Loucy (cell line): ENCODE data around the gene YEATS4.

Experiments
- H2AFZ ChIP-seq: fragments of 200-600 bp; sonication (generic); 2 replicates; pipeline ENCODE4 v1.6.0; 2016; ENCODE audit warnings: antibody characterized with exemption, mild to moderate bottlenecking, low read length, moderate library complexity
- H3F3A ChIP-seq: fragments of 200-600 bp; 2 replicates; pipeline ENCODE4 v1.6.0; 2016; ENCODE audit warnings: antibody characterized with exemption, low read depth, mild to moderate bottlenecking
- H3K27me3 ChIP-seq: fragments of 200-600 bp; sonication (generic); 2 replicates; pipeline ENCODE4 v1.6.1; 2014; ENCODE audit warnings: low read length, mild to moderate bottlenecking; ENCODE audit not compliant: insufficient read depth, poor library complexity, severe bottlenecking
- H3K36me3 ChIP-seq: fragments of 200-600 bp; sonication (generic); 2 replicates; pipeline ENCODE4 v1.6.1; 2016; ENCODE audit warnings: low read length; ENCODE audit not compliant: insufficient read depth
- H3K4me1 ChIP-seq: fragments of 200-600 bp; sonication (generic); 2 replicates; pipeline ENCODE4 v1.5.1; 2014; ENCODE audit warnings: low read length, mild to moderate bottlenecking; ENCODE audit not compliant: insufficient read depth, poor library complexity, severe bottlenecking
- H3K4me2 ChIP-seq: fragments of 200-600 bp; sonication (generic); 2 replicates; pipeline ENCODE4 v1.6.0; 2014; ENCODE audit warnings: antibody characterized with exemption, low read length, low read depth, mild to moderate bottlenecking; ENCODE audit not compliant: poor library complexity, severe bottlenecking
- H3K4me3 ChIP-seq: fragments of 200-600 bp; sonication (generic); 2 replicates; pipeline ENCODE4 v1.5.1; 2014; ENCODE audit warnings: low read length, mild to moderate bottlenecking, mixed read lengths; ENCODE audit not compliant: poor library complexity, severe bottlenecking
- H3K79me2 ChIP-seq: fragments of 200-600 bp; sonication (generic); 2 replicates; pipeline ENCODE4 v1.6.1; 2014; ENCODE audit warnings: low read length; ENCODE audit not compliant: insufficient read depth
- H3K9ac ChIP-seq: fragments of 200-600 bp; sonication (generic); 2 replicates; pipeline ENCODE4 v1.6.0; 2014; ENCODE audit warnings: mild to moderate bottlenecking, low read depth, low read length, moderate library complexity; ENCODE audit not compliant: poor library complexity, severe bottlenecking
- H3K9me2 ChIP-seq: fragments of 200-600 bp; sonication (generic); replicated peaks from 2 replicates; pipeline ENCODE4 v1.6.1; 2016; ENCODE audit warnings: low read depth, low read length, mixed read lengths
- H3K9me3 ChIP-seq: fragments of 200-600 bp; sonication (generic); 2 replicates; pipeline ENCODE4 v1.6.1; 2014; ENCODE audit warnings: mild to moderate bottlenecking, antibody characterized with exemption, low read length, low read depth; ENCODE audit not compliant: insufficient read depth
- H4K20me1 ChIP-seq: fragments of 200-600 bp; sonication (generic); 2 replicates; pipeline ENCODE4 v1.6.0; 2014; ENCODE audit warnings: antibody characterized with exemption, low read length, mild to moderate bottlenecking; ENCODE audit not compliant: insufficient read depth, poor library complexity, severe bottlenecking
- CTCF ChIP-seq: fragments of 200-600 bp; sonication (generic); conservative IDR thresholded peaks from 2 replicates; pipeline ENCODE4 v1.5.1; 2014; ENCODE audit warnings: mild to moderate bottlenecking, antibody characterized with exemption, low read length
- EZH2phosphoT487 ChIP-seq: fragments of 200-600 bp; IDR thresholded peaks from 2 replicates; pipeline ENCODE4 v1.6.1; 2018; ENCODE audit warnings: antibody characterized with exemption, mild to moderate bottlenecking, moderate library complexity, borderline replicate concordance

Gene YEATS4

GRCh38 chr12:69423037-69423905, 63.7 kb downstream of the YEATS4 start:
- Histone ChIP-seq H3F3A (no peaks in the 10 kb centered on the region), H3K79me2 (no peaks in the 10 kb centered on the region), H4K20me1 (no peaks in the 10 kb centered on the region), H3K4me1 (peaks cover 8% of the 10 kb centered on the region), H3K27me3 (no peaks in the 10 kb centered on the region), H3K36me3 (no peaks in the 10 kb centered on the region), H3K4me3 (no peak overlapping the region), H2AFZ (no peak overlapping the region), H3K9ac (no peak overlapping the region), H3K9me2 (no peaks in the 10 kb centered on the region), H3K4me2 (no peak overlapping the region), H3K9me3 (no peaks in the 10 kb centered on the region)
- TF ChIP-seq EZH2phosphoT487 (no peak), CTCF (no peak)

DNA sequence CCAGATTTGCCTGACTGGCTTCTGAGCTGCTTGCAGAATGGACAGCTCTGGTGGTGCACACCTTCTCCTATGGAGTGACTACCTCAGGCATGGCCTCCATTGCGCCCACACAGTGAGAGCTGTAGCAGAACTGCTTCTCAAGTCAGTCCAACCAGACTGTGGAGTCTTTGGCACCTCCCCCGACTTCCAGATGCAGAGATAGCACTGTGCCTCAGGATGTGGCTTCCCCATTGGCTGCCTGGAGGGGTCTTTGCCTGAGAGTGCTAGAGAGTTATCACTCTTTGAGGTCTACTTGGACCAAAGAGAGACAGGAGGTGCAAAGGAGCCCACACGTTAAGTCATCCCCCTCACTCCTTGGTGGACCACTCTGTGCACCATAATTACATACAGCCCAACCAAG, 65.9 kb downstream of the YEATS4 start:
- no peak overlapping the region for H2AFZ ChIP-seq
- no peaks in the 10 kb centered on the region for H3F3A ChIP-seq
- TF ChIP-seq CTCF (no peak), EZH2phosphoT487 (no peak)
- H3K79me2 ChIP-seq, result no peaks in the 10 kb centered on the region
- peaks cover 8% of the 10 kb centered on the region for H3K4me1 ChIP-seq
- no peaks in the 10 kb centered on the region for H4K20me1 ChIP-seq
- H3K9me3 ChIP-seq, result no peaks in the 10 kb centered on the region
- H3K4me3 ChIP-seq, result no peak overlapping the region
- H3K27me3 ChIP-seq, result no peaks in the 10 kb centered on the region
- H3K36me3 ChIP-seq, result no peaks in the 10 kb centered on the region
- no peak overlapping the region for H3K9ac ChIP-seq
- H3K4me2 ChIP-seq, result peak overlapping the region; percentile 5
- no peaks in the 10 kb centered on the region for H3K9me2 ChIP-seq

DNA sequence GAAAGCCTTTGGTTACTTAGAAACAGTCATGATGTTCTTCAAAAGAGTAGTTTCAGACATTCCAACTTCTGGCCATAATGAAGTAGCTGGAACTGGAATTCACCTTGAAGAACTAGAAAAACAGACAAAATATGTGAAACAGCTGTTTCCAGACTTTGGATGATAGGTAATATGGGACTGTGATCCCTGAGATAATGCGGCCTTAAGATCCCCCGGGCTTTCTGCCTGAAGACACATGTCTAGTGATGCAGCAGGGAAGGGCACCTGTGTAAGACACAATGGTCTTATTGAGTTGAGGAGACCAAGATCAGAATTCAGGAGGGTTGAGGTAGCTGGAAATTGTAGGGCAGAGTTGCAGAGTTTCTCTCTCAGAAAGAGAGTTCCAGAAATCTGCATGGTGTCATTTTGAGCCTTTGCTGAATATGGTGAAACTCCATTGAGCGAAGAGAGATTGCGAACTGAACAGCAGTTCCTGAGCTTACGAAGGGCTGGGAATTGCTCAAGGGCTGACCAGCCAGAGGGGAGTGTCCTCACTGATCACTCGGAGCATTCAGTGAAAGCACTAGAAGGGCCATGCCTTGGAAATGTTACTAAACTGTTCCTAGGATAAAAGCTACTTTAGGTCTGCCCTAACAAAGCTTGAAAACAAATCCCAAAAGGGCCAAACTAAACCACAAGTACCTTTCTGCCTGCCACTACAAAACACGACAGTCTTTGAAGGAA, 69.0 kb downstream of the YEATS4 start:
- no peak overlapping the region for H2AFZ ChIP-seq
- H3K4me1 ChIP-seq, result peaks cover 8% of the 10 kb centered on the region
- no peaks in the 10 kb centered on the region for H4K20me1 ChIP-seq
- no peak overlapping the region for H3K9ac ChIP-seq
- H3K36me3 ChIP-seq, result no peaks in the 10 kb centered on the region
- H3K79me2 ChIP-seq, result no peaks in the 10 kb centered on the region
- no peak overlapping the region for H3K4me2 ChIP-seq
- H3K27me3 ChIP-seq, result no peaks in the 10 kb centered on the region
- no peaks in the 10 kb centered on the region for H3F3A ChIP-seq
- TF ChIP-seq EZH2phosphoT487 (no peak), CTCF (no peak)
- no peaks in the 10 kb centered on the region for H3K9me3 ChIP-seq
- H3K4me3 ChIP-seq, result no peak overlapping the region
- H3K9me2 ChIP-seq, result no peaks in the 10 kb centered on the region
